Activated B cell treated with CpG ODN at 0.5 μM for 24 hours (primary cell): ENCODE results near the gene CCDC167. TPM values are rescaled to one million over a fixed set of nuclear protein-coding genes. Genes with fewer than 3 reads are reported as not detected.

ENCODE experiments used
- ATAC-seq: fragments of 200-7000 bp; cut with Tn5 transposase; one replicate; pipeline ENCODE4 v1.10.0; 2021; ENCODE audit warnings: low read depth, mild to moderate bottlenecking, moderate library complexity
- CTCF ChIA-PET: fragments of 350-600 bp; sonication (Branson Sonifier 250); formaldehyde crosslinking; loops from one replicate; lab custom pipeline; 2021; ENCODE audit warnings: antibody characterized with exemption; lab: Charles Lee
- POLR2A ChIA-PET: fragments of 350-600 bp; sonication (Branson Sonifier 250); formaldehyde crosslinking; loops from one replicate; lab custom pipeline; 2021; ENCODE audit warnings: antibody characterized with exemption; lab: Charles Lee
- DNase-seq: peaks from one replicate; pipeline ENCODE4 v3.0.0; 2022
- H3K27ac Mint-ChIP-seq: one replicate; pipeline ENCODE4 v1.8.0; 2020; ENCODE audit warnings: mixed read lengths
- H3K27me3 Mint-ChIP-seq: one replicate; pipeline ENCODE4 v1.8.0; 2021; ENCODE audit warnings: mixed read lengths
- H3K36me3 Mint-ChIP-seq: one replicate; pipeline ENCODE4 v1.8.0; 2021; ENCODE audit warnings: low read depth, mixed read lengths
- H3K4me1 Mint-ChIP-seq: one replicate; pipeline ENCODE4 v1.8.0; 2021; ENCODE audit warnings: mixed read lengths
- H3K4me3 Mint-ChIP-seq: one replicate; pipeline ENCODE4 v1.8.0; 2020; ENCODE audit warnings: mild to moderate bottlenecking, mixed read lengths
- H3K9me3 Mint-ChIP-seq: one replicate; pipeline ENCODE4 v1.8.0; 2020; ENCODE audit warnings: mixed read lengths
- intact Hi-C: fragments of 100-400 bp; cut with micrococcal nuclease; formaldehyde crosslinking; loops from one replicate; pipeline ENCODE4 v1.15.1; 2024
- total RNA-seq: library from RNA; stranded (reverse); gene quantifications from 2 replicates; pipeline ENCODE4 v1.2.3, GENCODE V29; 2022
- TF ChIP-seq, protein P1 (sequence below): fragments of 200-600 bp; IDR thresholded peaks from one replicate; pipeline ENCODE4 v1.8.0; 2022; ENCODE audit warnings: antibody characterized with exemption, mild to moderate bottlenecking

The CCDC167 gene
- total RNA-seq, 1 donor from 2014 or later, result 18.4 TPM

DNA sequence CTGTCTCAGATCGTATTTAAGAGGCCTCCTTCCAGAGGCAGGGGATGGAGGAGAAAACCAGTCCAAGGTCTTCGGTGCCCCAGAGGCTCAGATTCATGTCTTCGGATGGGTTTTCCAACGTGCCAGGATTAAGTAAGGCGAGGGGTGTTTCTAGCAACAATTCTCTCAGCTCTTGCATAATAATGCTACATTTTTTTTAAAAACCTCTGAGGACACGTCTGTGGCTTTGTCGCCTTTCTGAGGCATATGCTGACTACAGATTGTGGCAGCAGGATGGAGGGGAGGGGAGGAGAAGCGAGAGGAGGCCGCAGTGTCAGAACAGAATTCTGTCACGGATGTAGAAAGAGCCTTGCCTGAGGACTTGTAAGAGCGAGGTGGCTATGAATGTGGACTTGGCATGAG, 17.7 kb upstream of the CCDC167 start:
- Mint-ChIP-seq H3K4me1 (peaks cover 22% of the 10 kb centered on the region), H3K9me3 (no peaks in the 10 kb centered on the region), H3K27me3 (peaks cover 2% of the 10 kb centered on the region), H3K4me3 (no peak overlapping the region), H3K36me3 (no peaks in the 10 kb centered on the region), H3K27ac (no peak overlapping the region)
- POLR2A ChIA-PET, result interaction anchor here (1.0 kb wide), 1 partner anchor 8 kb away, joined by 3 read pairs; no protein-coding TSS in a partner anchor
- ATAC-seq, result peak; percentile 25
- CTCF ChIA-PET, result no interaction called here
- TF ChIP-seq, protein P1, sequence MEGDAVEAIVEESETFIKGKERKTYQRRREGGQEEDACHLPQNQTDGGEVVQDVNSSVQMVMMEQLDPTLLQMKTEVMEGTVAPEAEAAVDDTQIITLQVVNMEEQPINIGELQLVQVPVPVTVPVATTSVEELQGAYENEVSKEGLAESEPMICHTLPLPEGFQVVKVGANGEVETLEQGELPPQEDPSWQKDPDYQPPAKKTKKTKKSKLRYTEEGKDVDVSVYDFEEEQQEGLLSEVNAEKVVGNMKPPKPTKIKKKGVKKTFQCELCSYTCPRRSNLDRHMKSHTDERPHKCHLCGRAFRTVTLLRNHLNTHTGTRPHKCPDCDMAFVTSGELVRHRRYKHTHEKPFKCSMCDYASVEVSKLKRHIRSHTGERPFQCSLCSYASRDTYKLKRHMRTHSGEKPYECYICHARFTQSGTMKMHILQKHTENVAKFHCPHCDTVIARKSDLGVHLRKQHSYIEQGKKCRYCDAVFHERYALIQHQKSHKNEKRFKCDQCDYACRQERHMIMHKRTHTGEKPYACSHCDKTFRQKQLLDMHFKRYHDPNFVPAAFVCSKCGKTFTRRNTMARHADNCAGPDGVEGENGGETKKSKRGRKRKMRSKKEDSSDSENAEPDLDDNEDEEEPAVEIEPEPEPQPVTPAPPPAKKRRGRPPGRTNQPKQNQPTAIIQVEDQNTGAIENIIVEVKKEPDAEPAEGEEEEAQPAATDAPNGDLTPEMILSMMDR, result no peak
- DNase-seq, result no peak
- intact Hi-C loops, result no loop called here

DNA sequence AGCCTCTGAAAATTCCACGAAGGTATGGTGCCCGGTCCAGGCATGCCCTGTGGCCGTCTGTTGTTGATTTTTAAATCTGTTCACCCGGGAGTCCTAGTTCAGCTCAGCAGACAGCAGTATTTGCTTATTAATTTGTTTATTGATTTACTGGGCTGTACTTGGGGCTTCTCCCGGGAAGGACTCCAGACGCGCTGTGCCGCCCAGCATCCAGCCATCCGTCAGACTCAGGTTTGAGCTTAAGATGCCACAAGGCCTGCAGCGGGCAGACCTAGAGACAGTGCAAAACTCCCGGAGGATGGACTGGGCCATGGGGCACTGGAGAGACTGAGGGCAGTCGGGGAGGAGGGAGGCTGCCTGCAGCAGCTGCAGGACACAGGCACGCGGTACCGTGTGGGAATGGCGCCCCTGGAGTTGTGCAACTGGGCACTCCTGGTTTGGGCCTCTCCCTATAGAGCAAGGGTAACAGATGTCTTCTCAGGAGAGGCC, 17.3 kb upstream of the CCDC167 start:
- H3K9me3 Mint-ChIP-seq, result no peaks in the 10 kb centered on the region
- intact Hi-C loops, result loop anchor here (1.0 kb wide), 1 partner anchor 15 kb away; no protein-coding TSS in a partner anchor
- ChIA-PET CTCF (interaction anchor here (1.0 to 1.1 kb wide), 2 partner anchors 11 to 19 kb away, joined by 3 read pairs; no protein-coding TSS in a partner anchor), POLR2A (interaction anchor here (1.0 kb wide), 1 partner anchor 8 kb away, joined by 3 read pairs; no protein-coding TSS in a partner anchor)
- H3K4me3 Mint-ChIP-seq, result no peak overlapping the region
- peaks cover 22% of the 10 kb centered on the region for H3K4me1 Mint-ChIP-seq
- ATAC-seq, result no peak
- TF ChIP-seq, protein P1, result no peak
- H3K36me3 Mint-ChIP-seq, result no peaks in the 10 kb centered on the region
- H3K27me3 Mint-ChIP-seq, result peaks cover 2% of the 10 kb centered on the region
- peak overlapping the region; percentile 18 for H3K27ac Mint-ChIP-seq
- no peak for DNase-seq

DNA sequence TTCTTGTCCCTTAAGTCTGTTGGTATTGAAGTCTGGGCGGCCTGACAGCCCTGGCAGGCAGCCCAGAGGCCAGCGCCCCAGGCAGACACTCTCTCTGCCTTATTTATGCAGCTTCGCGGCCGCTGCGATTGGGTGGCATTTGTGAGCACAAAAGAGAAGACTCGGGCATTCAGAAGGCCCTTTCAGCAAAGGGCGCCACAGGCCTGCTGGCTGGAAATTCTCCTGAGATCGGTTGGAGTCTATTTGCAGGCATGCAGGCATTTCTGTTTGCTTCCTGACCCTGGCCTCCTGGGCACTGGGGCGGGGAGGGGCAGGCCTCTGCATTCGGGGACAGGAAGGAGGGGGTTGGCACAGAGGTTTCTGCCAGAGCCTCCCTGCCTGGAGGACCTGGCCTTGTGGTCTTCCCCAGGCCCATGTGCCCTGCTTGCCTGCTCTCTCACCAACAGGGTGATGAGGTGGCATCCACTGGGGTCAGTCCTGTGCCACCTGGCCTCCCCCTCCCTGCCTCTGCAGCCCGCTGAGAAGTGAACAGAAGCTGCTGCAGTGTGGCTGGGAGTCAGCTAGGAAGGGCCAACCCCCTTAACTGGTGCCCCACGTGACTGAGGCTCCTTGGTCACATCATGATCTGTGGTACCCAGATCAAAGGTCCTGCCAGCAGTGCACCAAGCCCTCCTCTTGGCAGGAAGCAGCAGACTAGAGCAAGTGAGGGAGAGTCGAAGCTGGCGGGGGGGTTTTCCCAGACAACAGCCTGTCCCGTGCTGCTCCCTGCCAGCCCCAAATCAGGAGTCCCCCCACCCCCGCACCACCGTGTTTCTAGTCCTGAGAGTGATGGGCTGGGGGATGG, 16.6 kb upstream of the CCDC167 start:
- CTCF ChIA-PET, result interaction anchor here (1.0 to 1.1 kb wide), 2 partner anchors 11 to 19 kb away, joined by 3 read pairs; no protein-coding TSS in a partner anchor
- Mint-ChIP-seq H3K27me3 (peaks cover 2% of the 10 kb centered on the region), H3K9me3 (no peaks in the 10 kb centered on the region), H3K27ac (peak overlapping the region; percentile 46), H3K4me1 (peaks cover 22% of the 10 kb centered on the region), H3K4me3 (no peak overlapping the region), H3K36me3 (no peaks in the 10 kb centered on the region)
- peak; percentile 86 for ATAC-seq
- TF ChIP-seq, protein P1, result no peak
- DNase-seq, result no peak
- intact Hi-C loops, result loop anchor here (1.0 kb wide), 1 partner anchor 14 kb away; no protein-coding TSS in a partner anchor
- POLR2A ChIA-PET, result interaction anchor here (1.0 to 1.1 kb wide), 2 partner anchors 9 to 14 kb away, joined by 3 to 4 read pairs; no protein-coding TSS in a partner anchor

DNA sequence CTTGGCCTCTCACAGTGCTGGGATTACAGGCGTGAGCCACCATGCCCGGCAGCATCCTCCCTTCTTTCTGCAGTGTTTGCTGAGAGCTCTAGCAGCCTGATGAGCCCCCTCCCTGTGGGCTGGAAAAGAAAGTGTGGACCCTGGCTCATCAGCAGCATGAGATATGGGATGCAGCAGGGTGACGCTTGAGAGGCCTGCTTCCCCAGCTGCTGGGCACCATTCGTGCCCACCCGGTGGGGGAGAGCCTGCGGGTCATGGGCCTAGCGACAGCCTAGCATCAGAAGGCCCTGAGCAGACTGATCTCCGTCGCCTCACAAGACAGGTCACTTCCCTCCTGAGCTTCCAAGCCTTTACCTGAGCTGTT, 16.0 kb upstream of the CCDC167 start:
- H3K27ac Mint-ChIP-seq, result peak overlapping the region; percentile 46
- TF ChIP-seq, protein P1, result no peak
- no peak overlapping the region for H3K4me3 Mint-ChIP-seq
- peaks cover 22% of the 10 kb centered on the region for H3K4me1 Mint-ChIP-seq
- DNase-seq, result no peak
- H3K9me3 Mint-ChIP-seq, result no peaks in the 10 kb centered on the region
- intact Hi-C loops, result loop anchor here (1.0 kb wide), 1 partner anchor 13 kb away; no protein-coding TSS in a partner anchor
- peaks cover 2% of the 10 kb centered on the region for H3K27me3 Mint-ChIP-seq
- no peak for ATAC-seq
- ChIA-PET POLR2A (interaction anchor here (1.1 kb wide), 1 partner anchor 13 kb away, joined by 4 read pairs; no protein-coding TSS in a partner anchor), CTCF (no interaction called here)
- H3K36me3 Mint-ChIP-seq, result no peaks in the 10 kb centered on the region

DNA sequence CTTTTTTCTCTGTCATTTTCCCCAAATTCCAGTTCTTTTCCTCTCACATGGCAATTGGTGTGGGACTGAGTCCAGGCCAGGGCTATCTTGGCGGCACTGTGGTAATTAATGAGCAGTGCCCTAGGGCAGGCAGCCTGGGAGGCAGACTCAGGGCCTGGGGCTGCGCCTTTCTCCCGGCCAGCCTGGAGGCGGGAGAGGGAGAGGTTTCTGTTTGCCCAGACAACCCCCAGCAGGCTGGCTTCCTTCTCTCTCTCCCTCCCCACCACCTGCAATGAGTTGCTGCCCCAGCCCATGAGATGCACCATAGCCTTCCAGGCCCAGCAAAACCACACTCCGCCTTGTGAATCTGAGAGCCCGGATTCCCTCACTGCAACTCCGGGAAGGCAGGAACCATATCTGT, 15.1 kb upstream of the CCDC167 start:
- H3K4me1 Mint-ChIP-seq, result peaks cover 22% of the 10 kb centered on the region
- ATAC-seq, result no peak
- H3K27me3 Mint-ChIP-seq, result no peaks in the 10 kb centered on the region
- H3K27ac Mint-ChIP-seq, result no peak overlapping the region
- H3K4me3 Mint-ChIP-seq, result no peak overlapping the region
- ChIA-PET POLR2A (no interaction called here), CTCF (no interaction called here)
- DNase-seq, result no peak
- no peaks in the 10 kb centered on the region for H3K9me3 Mint-ChIP-seq
- no peaks in the 10 kb centered on the region for H3K36me3 Mint-ChIP-seq
- TF ChIP-seq, protein P1, result no peak
- intact Hi-C loops, result no loop called here
